Breast epithelium (tissue), 3 donors: ENCODE measurements around the gene CBARP.

ENCODE experiments used
- CTCF ChIP-seq, 3 donors: fragments of 450-650 bp; IDR thresholded peaks; one replicate each; pipeline ENCODE4 v1.5.1; 2016 to 2017; ENCODE audit warnings: antibody characterized with exemption in 3 of 3, mild to moderate bottlenecking in 3 of 3, moderate library complexity in 3 of 3
- POLR2A ChIP-seq: fragments of 450-650 bp; IDR thresholded peaks from one replicate; pipeline ENCODE4 v1.6.1; 2016; ENCODE audit warnings: antibody characterized with exemption, mild to moderate bottlenecking, moderate library complexity

GRCh38 chr19:1259876-1260748, 22.3 kb upstream of the CBARP start:
- TF ChIP-seq POLR2A: no peak
- no peak for TF ChIP-seq CTCF (IDR thresholded peaks at IDR 0.05)
